Neuronal stem cell (in vitro differentiated cells): ENCODE results near the gene SINHCAF.
A peak's percentile ranks its signal among the peaks of the same experiment; 100 is the strongest.

ENCODE experiments used
- DNase-seq: peaks from one replicate; pipeline ENCODE4 v3.0.0-alpha.2; 2013; ENCODE audit warnings: low spot score
- H2AFZ ChIP-seq: one replicate; pipeline ENCODE4 v1.6.1; 2013; ENCODE audit warnings: mild to moderate bottlenecking, low read length, inconsistent platforms
- H2AK5ac ChIP-seq: 2 replicates; pipeline ENCODE4 v1.6.1; 2013; ENCODE audit warnings: low read depth, mild to moderate bottlenecking, inconsistent platforms, low read length, moderate library complexity, mixed read lengths
- H2BK120ac ChIP-seq: 2 replicates; pipeline ENCODE4 v1.6.1; 2013; ENCODE audit warnings: low read depth, mild to moderate bottlenecking, inconsistent platforms, low read length, moderate library complexity, mixed read lengths
- H2BK12ac ChIP-seq: one replicate; pipeline ENCODE4 v1.6.1; 2013; ENCODE audit warnings: low read length, inconsistent platforms
- H2BK15ac ChIP-seq: 2 replicates; pipeline ENCODE4 v1.6.1; 2013; ENCODE audit warnings: mild to moderate bottlenecking, low read length, inconsistent platforms, mixed read lengths
- H2BK5ac ChIP-seq: one replicate; pipeline ENCODE4 v1.6.1; 2013; ENCODE audit warnings: inconsistent platforms, mild to moderate bottlenecking, low read length, moderate library complexity
- H3K14ac ChIP-seq: one replicate; pipeline ENCODE4 v1.6.1; 2013; ENCODE audit warnings: low read length, inconsistent platforms
- H3K18ac ChIP-seq: 2 replicates; pipeline ENCODE4 v1.6.1; 2013; ENCODE audit warnings: low read length, inconsistent platforms
- H3K23ac ChIP-seq: 2 replicates; pipeline ENCODE4 v1.6.1; 2013; ENCODE audit warnings: low read depth, mild to moderate bottlenecking, mixed read lengths, low read length, inconsistent platforms; ENCODE audit not compliant: poor library complexity
- H3K27ac ChIP-seq: replicated peaks from 3 replicates; pipeline ENCODE4 v1.5.1; 2013; ENCODE audit warnings: low read length, inconsistent platforms
- H3K27me3 ChIP-seq, 3 experiments: 2 replicates each; pipeline ENCODE4 v1.6.1; 2013; ENCODE audit warnings: low read length in 3 of 3, mild to moderate bottlenecking in 2 of 3, inconsistent platforms in 1 of 3, low read depth in 1 of 3, mixed read lengths in 1 of 3, moderate library complexity in 1 of 3; ENCODE audit not compliant: control insufficient read depth in 3 of 3, insufficient read depth in 3 of 3
- H3K36me3 ChIP-seq, 2 donors: replicated peaks in 1 of 2; 2 replicates each; pipeline ENCODE4 v1.6.1; 2013; ENCODE audit warnings: low read length in 2 of 2; ENCODE audit not compliant: control insufficient read depth in 2 of 2, insufficient read depth in 2 of 2
- H3K4ac ChIP-seq: 2 replicates; pipeline ENCODE4 v1.6.1; 2013; ENCODE audit warnings: inconsistent platforms, mild to moderate bottlenecking, low read length, moderate library complexity
- H3K4me1 ChIP-seq, 2 donors: 1 replicate in 1 of 2; 2 replicates in 1 of 2; pipeline ENCODE4 v1.6.1; 2013; ENCODE audit warnings: low read length in 2 of 2, low read depth in 1 of 2; ENCODE audit not compliant: control insufficient read depth in 2 of 2, insufficient read depth in 1 of 2
- H3K4me2 ChIP-seq: one replicate; pipeline ENCODE4 v1.6.1; 2013; ENCODE audit warnings: mild to moderate bottlenecking, low read length, inconsistent platforms; ENCODE audit not compliant: insufficient read depth, poor library complexity, severe bottlenecking
- H3K4me3 ChIP-seq, 2 donors: 2 replicates each; pipeline ENCODE4 v1.5.1; 2013; ENCODE audit warnings: low read length in 2 of 2, mild to moderate bottlenecking in 2 of 2, inconsistent platforms in 1 of 2, moderate library complexity in 1 of 2
- H3K79me1 ChIP-seq: one replicate; pipeline ENCODE4 v1.6.1; 2013; ENCODE audit warnings: low read depth, mild to moderate bottlenecking, inconsistent platforms, low read length, moderate library complexity
- H3K9ac ChIP-seq: one replicate; pipeline ENCODE4 v1.6.1; 2013; ENCODE audit warnings: mild to moderate bottlenecking, low read depth, low read length, inconsistent platforms; ENCODE audit not compliant: poor library complexity
- H3K9me3 ChIP-seq, 2 donors: replicated peaks in 1 of 2; 2 replicates each; pipeline versions ENCODE3 to v1.6.1; 2013; ENCODE audit warnings: low read length in 2 of 2, mild to moderate bottlenecking in 2 of 2, inconsistent platforms in 1 of 2, low read depth in 1 of 2, mixed read lengths in 1 of 2, moderate library complexity in 1 of 2; ENCODE audit not compliant: control insufficient read depth in 2 of 2, insufficient read depth in 1 of 2
- H4K8ac ChIP-seq: one replicate; pipeline ENCODE4 v1.6.1; 2013; ENCODE audit warnings: low read depth, mild to moderate bottlenecking, inconsistent platforms, low read length, moderate library complexity
- H4K91ac ChIP-seq: one replicate; pipeline ENCODE4 v1.6.1; 2013; ENCODE audit warnings: low read length, low read depth, mild to moderate bottlenecking, inconsistent platforms; ENCODE audit not compliant: poor library complexity
- WGBS, 2 donors: extraction: QIAGEN DNeasy Blood & Tissue Kit; methylation state at CpG; one replicate each; pipeline ENCODE4 v1.1.7; 2013; ENCODE audit warnings: missing lambda C conversion rate in 2 of 2, mixed read lengths in 1 of 2; ENCODE audit not compliant: insufficient read length in 2 of 2, insufficient replicate concordance in 1 of 2; ENCODE audit errors: extremely low coverage in 2 of 2; 5-methylcytosine and 5-hydroxymethylcytosine counted together

Gene SINHCAF

GRCh38 chr12:31234053-31234840 lies 91.7 kb downstream of the SINHCAF start:
- no CpG with 5 or more reads among the region's 14 CpGs for WGBS, 2 donors
- peaks cover 0 to 22% (median 0%) of the 10 kb centered on the region in 3 experiments for H3K27me3 ChIP-seq

GRCh38 chr12:31233061-31233730 lies 92.8 kb downstream of the SINHCAF start:
- H3K14ac ChIP-seq = no peak overlapping the region
- no peak overlapping the region for H2BK15ac ChIP-seq
- H3K27ac ChIP-seq = no peak overlapping the region
- H3K4me1 ChIP-seq = peaks cover 2 to 3% of the 10 kb centered on the region in 2 donors
- H2AFZ ChIP-seq = no peak overlapping the region
- H3K4me2 ChIP-seq = no peak overlapping the region
- H3K9ac ChIP-seq = no peak overlapping the region
- no peaks in the 10 kb centered on the region for H3K79me1 ChIP-seq
- no peak overlapping the region for H4K91ac ChIP-seq
- H3K23ac ChIP-seq = no peak overlapping the region
- H2AK5ac ChIP-seq = no peak overlapping the region
- H3K4me3 ChIP-seq = no peak overlapping the region
- no peak overlapping the region for H4K8ac ChIP-seq
- peaks cover 6 to 12% of the 10 kb centered on the region in 2 donors for H3K9me3 ChIP-seq
- H2BK12ac ChIP-seq = peak overlapping the region; percentile 0
- no CpG with 5 or more reads among the region's 5 CpGs for WGBS, 2 donors
- H2BK5ac ChIP-seq = no peak overlapping the region
- no peak for DNase-seq
- no peaks in the 10 kb centered on the region for H3K36me3 ChIP-seq
- H3K27me3 ChIP-seq = peaks cover 0 to 22% (median 0%) of the 10 kb centered on the region in 3 experiments
- H2BK120ac ChIP-seq = no peak overlapping the region
- H3K18ac ChIP-seq = no peak overlapping the region
- H3K4ac ChIP-seq = no peak overlapping the region

More at GRCh38 chr12:31234053-31234840, 91.7 kb downstream of the SINHCAF start:
- Histone ChIP-seq H3K18ac (no peak overlapping the region), H2AK5ac (no peak overlapping the region), H3K4ac (no peak overlapping the region), H3K27ac (no peak overlapping the region), H3K9ac (no peak overlapping the region), H2BK12ac (no peak overlapping the region), H3K4me1 (peaks cover 2 to 3% of the 10 kb centered on the region in 2 donors), H4K8ac (no peak overlapping the region), H3K4me2 (no peak overlapping the region), H4K91ac (no peak overlapping the region), H3K23ac (no peak overlapping the region), H3K9me3 (peaks cover 6 to 12% of the 10 kb centered on the region in 2 donors), H3K79me1 (no peaks in the 10 kb centered on the region), H3K4me3 (no peak overlapping the region), H2BK120ac (no peak overlapping the region), H3K36me3 (no peaks in the 10 kb centered on the region), H2BK15ac (no peak overlapping the region), H2AFZ (peak overlapping the region; percentile 82), H2BK5ac (no peak overlapping the region), H3K14ac (no peak overlapping the region)
- no peak for DNase-seq

GRCh38 chr12:31232361-31232965 lies 93.5 kb downstream of the SINHCAF start:
- H3K9ac ChIP-seq = no peak overlapping the region
- no peak overlapping the region for H3K4me2 ChIP-seq
- H2BK12ac ChIP-seq = no peak overlapping the region
- no peak overlapping the region for H2BK15ac ChIP-seq
- H2BK120ac ChIP-seq = no peak overlapping the region
- peaks cover 6 to 12% of the 10 kb centered on the region in 2 donors for H3K9me3 ChIP-seq
- H2AK5ac ChIP-seq = no peak overlapping the region
- H3K79me1 ChIP-seq = no peaks in the 10 kb centered on the region
- H2BK5ac ChIP-seq = no peak overlapping the region
- peaks cover 0 to 21% (median 0%) of the 10 kb centered on the region in 3 experiments for H3K27me3 ChIP-seq
- H4K91ac ChIP-seq = no peak overlapping the region
- H3K4ac ChIP-seq = no peak overlapping the region
- DNase-seq = no peak
- H3K18ac ChIP-seq = no peak overlapping the region
- no CpG with 5 or more reads among the region's 11 CpGs for WGBS, 2 donors
- H3K27ac ChIP-seq = no peak overlapping the region
- H4K8ac ChIP-seq = no peak overlapping the region
- H3K14ac ChIP-seq = no peak overlapping the region
- H3K23ac ChIP-seq = no peak overlapping the region
- H3K4me3 ChIP-seq = no peak overlapping the region
- no peak overlapping the region for H2AFZ ChIP-seq
- peaks cover 2 to 3% of the 10 kb centered on the region in 2 donors for H3K4me1 ChIP-seq
- no peaks in the 10 kb centered on the region for H3K36me3 ChIP-seq
